HG02623 (cell line): ENCODE measurements around the gene SLC9A5.
A peak's percentile ranks its signal among the peaks of the same experiment; 100 is the strongest.

ENCODE experiments used
- ATAC-seq: cut with Tn5 transposase; IDR thresholded peaks from one replicate; pipeline ENCODE4 v1.9.1; 2021; ENCODE audit warnings: moderate library complexity; ENCODE audit not compliant: unreplicated experiment

SLC9A5 gene

DNA sequence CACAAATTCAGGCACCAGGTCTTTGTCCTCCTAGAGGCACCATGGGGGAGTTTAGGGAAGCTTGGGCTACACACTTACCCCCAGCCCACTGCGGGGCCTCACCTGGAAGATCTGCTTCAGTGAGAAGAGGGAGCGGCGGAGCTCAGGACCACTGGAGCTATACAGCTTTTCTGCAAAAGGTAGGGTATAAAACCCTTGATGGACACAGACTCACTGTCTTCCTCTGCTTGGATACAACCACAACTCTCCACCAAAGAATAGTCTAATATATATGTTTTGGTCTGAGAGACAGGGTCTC is 10.6 kb upstream of the SLC9A5 start:
- no peak for ATAC-seq

DNA sequence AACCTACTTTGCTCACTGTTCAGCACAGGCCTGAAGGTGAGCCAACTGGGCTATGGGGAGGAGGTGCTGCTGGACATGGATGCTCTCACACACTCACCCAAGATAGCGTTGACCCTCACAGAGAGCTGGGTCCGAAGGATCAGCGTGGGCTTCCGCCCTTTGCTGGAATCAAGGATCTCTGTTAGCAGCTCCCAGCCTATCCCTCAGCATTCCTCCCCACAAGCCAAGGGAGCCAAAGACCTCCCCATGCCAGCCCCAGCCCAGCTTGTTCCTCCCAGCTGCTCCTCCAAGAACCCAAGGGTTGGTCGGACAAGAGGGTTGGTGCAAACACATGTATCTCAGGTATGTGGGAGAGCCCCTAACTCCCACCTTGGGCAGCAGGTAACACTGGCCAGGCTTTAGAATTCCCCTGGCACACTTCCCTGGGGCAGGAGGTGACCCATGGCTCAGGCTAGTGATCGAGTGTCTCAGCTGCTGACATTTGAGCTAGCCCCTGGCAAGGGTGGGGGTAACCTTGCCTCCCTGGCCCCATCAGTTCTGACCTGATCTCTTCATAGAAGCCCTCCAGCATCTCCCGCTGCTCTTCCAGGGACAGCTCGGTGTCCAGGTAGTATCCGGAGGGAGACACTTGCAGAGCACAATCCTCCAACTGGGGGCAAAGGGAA is 9.8 kb upstream of the SLC9A5 start:
- ATAC-seq = no peak

DNA sequence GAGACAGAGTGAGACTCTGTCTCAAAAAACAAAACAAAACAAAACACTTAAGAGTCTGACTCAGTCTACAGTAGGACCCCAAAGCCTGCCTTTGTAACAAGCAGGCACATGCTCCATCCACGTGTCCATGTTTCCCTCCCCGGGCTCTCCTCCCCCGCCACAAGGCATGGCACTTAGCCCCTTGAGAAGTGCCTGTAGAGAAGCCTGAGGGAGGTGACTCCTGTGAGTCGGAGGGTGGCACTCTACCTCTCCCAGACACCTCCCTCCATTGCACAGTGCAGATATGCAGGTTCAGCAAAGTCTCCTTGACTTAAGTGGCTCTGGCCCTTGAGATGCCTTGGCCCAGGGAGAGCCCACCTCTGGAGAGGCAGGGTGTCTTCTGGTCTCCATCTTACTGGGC is 8.3 kb upstream of the SLC9A5 start:
- no peak for ATAC-seq

DNA sequence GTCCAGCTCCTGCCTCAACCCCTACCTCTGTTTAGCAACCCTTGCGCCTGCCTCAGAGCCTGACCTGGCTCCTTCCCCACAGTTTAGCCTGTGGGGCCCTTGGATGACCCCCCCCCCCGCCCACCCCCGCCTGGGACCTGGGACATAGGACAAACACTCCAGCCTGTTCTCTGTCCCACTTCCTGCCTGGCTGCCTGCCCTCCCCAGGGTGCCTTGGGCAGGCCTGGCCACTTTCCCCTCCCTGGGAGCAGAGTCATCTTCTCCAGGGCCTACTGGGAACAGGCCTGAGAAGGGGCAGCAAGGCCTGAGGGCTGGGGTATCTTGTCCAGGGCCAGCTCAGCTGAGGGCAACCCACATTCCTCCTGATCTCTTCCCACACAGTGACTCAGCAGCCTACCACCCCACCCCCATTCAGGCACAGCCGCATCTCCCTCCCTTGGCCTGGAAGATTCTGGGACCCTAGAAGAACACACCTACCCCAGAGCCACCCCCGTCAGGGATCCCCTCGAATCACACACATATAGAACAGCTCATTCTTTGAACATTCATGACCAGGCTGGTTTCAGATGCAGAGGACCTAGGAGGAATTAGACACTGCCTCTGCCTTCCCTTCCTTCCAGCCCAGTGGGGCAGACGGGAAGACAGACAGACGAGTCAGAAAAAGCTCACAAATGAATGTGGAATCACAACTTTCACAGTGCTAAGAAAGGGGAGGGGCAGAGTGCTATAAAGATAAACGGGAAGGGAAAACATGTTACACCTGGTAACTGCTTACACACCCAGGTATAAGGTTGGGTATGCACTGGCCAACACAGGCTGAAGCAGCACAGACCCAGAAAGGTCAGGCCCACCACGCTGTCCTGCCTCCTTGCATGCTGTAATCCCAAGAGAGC is 7.5 kb upstream of the SLC9A5 start:
- no peak for ATAC-seq

DNA sequence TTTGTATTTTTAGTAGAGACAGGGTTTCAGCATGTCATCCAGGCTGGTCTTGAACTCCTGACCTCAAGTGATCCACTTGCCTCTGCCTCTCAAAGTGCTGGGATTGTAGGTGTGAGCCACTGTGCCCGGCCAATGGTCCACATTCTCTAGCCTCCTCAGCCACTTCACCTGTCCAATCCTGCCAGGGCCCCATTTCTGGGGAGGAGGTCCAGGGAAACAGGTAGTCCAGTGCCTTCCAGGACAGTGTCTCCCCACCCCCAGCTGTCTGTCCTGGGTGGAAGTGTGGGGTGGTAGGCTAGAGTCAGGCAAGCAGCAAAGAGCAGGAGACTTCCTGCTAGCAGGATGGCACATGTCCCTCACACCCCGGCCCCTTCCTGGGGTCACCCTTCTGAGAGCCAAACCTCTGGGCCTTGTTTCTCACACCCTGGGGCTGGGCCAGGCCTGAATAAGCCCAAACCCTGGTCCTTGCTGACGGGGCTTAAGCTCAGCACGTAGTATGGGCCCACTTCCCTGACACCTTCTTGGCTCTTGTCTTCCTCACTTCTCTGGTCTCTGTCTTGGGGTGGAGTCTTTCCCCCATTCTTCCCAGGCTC is 6.5 kb upstream of the SLC9A5 start:
- ATAC-seq = no peak

DNA sequence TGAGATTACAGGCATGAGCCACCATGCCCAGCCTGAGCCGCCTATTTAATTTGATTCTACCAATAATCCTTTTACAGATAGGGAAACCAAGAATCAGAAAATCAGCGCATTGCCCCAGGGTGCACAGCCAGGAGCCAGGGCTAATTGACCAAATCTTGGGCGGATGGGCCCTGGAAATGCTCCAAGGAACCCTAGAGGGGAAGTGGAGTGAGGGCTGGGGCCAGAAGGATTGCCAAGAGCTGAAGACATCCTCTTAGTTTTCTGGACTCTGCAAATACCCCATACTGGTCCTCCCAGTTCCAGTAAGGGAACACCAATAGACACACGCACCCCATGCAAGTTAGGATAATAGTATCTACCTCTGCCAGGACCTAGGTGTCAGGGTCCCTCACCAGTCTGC is 5.3 kb upstream of the SLC9A5 start:
- ATAC-seq = no peak

DNA sequence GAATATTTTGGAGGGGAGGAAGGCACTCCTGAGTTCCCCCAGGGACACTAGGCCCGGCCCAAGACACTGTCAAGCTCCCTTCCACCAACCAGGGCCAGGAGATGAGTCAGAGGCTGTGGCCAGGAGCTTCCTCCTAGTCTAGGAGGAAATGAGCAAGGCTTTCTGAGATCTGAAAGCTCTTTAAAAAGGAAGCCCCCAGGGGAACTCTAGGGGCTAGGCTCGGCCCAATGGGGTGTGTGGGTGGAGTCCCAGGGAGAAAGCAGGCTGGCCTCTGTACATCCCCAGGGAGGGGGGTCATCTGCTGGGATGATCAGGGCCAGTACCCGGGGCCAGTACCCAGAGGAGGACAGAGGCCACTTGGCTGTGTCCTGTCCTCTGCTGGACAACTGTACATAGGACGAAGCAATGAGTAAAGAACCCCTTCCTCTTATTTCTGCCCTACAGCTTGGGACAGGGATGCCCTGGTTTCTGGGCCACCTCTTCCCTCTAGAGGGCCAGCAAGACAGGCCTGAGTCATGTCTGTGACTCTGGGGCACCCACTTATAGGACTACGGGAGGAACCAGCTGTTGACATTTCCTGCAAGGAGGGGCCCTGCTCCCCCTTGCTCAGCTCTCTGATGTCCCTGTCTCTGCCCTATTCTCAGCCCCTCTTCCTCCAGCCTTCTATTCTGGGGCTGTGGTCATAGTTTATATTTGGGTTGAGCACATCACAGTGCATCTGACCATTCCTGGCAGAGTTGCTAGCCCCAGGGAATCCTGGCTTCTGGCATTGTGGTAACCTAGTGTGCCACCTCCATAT is 4.2 kb upstream of the SLC9A5 start:
- ATAC-seq = peak; percentile 40

DNA sequence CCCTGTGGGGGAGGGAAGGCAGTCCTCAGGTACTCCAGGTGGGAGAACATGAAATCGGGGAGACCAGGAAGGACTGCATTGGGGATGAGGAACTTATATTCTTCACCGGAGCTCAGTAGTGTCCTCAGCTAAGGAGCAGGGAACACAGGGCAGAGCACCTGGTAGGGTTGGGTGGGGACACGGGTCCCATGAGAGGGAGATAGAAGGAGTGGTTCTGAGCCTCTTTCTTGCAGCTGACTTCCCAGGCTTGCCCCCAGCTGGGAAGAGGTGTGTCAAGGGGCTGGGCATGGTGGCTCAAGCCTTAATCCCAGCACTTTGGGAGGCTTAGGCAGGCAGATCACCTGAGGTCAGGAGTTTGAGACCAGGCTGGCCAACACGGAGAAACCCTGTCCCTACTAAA is 3.6 kb upstream of the SLC9A5 start:
- ATAC-seq = no peak

DNA sequence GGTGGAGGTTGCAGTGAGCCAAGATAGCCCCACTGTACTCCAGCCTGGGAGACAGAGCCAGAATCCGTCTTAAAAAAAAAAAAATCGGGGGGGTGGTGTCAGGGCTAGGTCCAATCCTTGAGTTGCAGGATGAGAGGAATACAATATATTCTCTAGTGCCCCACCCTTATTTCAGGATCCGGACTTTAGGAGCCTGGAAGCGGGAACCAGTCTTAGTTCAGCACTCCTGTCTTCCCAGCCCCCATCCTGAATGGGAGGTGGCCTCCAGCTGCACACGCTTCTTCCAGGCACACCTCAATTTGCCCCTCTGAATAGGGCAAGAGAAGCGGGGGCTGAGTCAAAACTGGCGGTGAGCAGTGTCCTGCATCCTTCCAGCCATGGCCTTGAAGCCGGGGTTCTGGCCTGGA is 3.1 kb upstream of the SLC9A5 start:
- ATAC-seq = no peak

DNA sequence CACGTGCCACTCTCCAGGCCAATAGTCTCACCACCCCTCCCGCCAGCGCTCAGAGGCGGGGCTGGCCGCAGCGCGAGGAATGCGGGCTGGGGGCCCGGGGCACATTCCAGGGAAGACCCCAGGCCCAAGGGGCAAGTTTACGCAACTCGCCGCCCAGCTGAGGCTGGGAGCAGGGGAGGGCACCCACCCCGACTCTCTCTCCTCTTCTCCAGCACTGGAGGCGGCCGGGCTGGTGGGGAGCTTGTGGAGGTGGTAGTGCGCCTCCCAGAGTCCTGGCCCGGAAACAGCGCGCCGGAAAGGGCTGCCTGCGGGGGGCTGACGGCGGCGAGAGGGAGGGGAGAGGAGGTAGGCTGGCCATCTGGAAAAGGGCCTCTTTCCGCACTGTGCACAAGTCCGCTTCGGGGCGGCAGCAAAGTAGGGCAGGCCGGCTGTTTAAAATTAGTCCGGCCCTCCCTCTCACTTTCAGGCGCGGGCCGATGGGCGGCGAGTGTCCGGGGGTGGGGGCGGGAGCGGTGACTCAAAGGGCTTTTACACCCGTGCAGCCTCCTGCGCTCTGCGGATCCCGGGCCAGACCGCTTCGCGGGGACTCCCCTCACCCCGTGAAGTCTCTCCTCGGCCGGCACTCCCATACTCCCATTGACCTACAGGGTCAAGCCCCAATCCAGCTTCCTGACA is 2.6 kb upstream of the SLC9A5 start:
- ATAC-seq = no peak

DNA sequence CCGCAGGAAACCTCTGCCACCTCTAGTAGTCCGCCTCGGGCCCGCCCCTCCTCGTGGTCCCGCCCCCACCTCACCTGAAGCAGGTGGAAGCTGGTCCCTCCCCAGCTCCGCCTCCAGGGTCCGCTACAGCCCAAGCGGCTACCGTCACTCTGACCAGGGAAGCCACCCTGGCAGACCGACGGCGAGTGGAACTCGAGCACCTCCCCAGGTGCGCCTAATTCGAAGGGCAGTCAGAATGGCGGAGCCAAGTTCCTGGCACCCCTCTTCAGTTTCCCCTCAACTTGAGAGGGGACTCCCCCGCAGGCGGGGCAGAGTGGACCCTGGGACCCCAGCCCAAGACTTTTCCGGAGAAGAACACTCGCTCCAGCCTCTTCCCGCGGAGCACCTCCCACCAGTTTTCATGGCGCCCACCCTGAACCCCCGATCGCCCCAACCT is 2.0 kb upstream of the SLC9A5 start:
- no peak for ATAC-seq

DNA sequence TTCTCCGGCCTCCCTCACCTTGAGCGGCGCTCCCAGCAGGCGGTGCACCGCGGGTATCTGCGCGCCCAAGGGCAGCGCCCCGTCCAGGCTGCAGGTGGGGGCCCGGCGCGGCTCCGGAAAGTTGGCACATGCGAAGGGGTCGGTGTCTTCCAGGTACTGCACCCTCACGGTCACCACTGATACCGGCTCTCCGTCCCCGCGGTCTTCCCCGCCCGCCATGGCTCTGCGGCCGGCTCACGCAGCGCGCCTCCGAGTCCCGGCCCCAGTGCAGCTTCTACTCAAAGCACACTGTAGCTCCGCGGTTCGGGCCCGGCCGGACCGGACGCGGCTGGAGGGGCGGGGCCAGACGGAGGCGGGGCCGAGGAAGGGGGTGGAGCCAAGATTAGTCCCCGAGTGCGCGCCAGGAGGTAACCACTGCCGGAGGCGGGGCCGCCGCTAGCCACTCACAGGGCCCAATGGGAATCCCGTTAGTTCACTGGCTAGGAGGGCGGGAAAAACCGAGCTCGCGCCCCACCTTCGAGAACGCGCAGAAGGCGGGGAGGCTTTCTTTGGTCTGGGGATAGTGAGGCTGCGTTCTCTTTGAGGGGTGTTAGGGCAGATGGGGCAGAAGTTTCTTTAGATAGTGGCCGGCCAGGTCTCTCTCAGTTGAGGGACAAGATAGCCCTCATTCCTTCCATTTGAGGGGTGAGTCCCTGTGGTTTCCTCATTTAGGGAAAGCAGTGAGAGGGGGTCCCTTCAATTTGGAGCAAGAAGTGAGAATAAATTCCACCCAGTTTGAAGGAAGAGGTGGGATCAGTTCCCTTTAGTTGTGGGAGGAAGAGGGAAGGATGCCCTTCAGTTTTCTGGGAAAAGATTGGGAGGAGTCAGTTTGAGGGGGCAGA is 1.3 kb upstream of the SLC9A5 start, which contains the start of gene FHOD1:
Gene FHOD1 (minus strand): TSS at position 290 of the 881 bp plus-strand sequence. CDS start 71 bp downstream, at position 219.
- ATAC-seq = peak; percentile 38

DNA sequence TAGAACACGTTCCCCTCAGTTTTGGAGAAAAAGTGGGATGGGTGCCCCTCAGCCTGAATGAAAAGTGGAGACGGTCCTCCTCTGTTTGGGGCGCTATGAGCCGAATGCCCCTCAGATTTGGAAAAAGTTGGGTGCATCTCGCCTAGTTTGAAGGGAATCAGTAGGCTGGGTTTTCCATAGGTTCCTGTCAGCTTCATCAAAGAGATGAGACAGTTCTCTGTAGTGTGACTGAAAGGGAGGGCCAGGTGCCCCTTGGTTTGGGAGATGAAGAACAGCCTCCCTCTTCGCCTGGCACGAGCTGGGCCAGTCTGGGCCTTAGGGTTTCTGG is 742 bp upstream of the SLC9A5 start:
- ATAC-seq = no peak

DNA sequence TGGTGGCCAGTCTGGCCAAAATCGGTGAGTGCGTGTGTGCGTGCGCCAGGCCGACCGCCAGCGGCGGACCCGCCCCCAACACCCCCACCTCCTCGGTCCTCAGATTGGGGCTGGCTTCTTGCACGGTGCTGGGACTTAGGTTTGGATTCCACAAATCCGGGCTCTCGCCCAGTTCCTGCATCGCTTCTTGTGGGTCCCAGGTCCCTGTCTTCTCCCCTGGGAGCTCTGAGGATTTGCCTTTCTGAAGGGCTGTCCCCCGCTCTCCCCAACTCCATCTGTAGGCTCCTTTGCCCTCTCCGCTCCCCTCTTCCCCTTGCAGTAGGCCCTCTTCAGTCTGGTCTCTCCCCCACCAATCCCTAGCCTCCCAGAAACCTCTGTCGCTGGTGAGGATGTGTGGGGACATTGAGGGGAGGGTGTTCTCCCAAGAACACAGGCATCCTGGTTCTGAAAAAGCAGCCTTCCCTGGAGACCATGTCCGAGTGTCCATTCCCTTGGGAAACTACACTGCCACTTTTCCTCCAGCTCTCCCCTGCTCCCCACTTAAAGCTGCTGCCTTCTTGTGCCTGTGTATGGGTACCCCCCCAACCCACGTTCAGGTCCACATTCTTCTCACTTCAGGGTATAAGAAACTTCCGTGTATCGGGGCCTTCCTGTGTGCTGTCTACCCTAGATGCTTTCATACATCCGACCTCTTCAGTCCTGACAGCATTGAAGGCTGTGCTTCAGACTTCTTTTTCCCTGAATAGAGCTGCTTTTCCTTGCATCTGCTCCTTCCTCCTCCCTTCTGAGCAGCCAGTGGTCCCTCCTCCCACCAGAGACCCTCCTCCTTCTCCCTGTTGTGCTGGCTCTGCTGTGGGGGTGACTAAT is 632 bp downstream of the SLC9A5 start:
- ATAC-seq = no peak

DNA sequence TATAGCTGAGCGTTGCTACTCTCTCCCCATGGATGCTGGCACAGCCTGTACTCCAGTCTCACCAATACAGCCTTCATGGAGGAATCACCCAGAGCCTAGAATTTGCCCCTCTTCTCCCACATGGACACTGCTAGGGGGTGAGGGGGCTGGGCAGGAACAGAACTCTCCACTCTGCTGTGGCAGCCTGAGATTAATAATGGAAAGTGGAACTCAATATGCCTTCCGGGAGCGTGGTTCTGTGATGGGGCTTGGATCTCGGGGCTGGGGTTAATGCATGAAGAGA is 1.2 kb downstream of the SLC9A5 start:
- no peak for ATAC-seq

DNA sequence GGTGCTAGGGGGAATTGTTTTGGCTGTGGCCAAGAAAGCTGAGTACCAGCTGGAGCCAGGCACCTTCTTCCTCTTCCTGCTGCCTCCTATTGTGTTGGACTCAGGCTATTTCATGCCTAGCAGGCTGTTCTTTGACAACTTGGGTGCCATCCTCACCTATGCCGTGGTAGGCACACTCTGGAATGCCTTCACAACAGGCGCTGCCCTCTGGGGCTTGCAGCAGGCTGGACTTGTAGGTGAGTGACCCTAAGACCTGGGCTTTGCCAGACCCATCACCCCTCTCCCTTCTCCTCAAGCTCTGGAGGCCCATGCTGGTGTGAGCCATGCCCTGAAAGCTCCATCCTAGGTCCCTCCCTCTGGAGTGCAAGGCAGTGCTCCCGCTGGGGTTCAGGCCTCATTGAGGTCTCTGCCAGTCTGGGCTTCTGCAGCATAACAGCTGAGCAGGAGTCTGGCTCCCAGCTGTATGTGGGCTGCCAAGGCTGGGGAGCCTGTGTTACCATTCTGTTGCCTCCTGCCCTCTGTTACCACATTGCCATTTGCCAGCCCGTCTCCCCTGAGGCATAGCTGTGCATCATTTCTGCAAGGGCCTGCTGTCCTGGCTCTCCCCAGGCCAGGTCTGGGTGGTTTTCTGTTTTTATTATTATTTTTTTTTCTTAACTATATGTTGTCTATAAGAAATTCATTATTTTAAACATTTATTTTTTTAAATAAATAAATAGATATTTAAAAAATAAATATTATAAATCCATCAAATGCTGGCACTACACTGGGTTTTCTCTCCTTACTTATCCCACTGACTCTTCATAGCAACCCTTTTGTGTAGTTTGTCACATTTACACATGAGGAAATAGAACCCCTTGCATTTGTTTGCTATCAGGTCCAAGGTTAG is 4.1 kb downstream of the SLC9A5 start:
- no peak for ATAC-seq

DNA sequence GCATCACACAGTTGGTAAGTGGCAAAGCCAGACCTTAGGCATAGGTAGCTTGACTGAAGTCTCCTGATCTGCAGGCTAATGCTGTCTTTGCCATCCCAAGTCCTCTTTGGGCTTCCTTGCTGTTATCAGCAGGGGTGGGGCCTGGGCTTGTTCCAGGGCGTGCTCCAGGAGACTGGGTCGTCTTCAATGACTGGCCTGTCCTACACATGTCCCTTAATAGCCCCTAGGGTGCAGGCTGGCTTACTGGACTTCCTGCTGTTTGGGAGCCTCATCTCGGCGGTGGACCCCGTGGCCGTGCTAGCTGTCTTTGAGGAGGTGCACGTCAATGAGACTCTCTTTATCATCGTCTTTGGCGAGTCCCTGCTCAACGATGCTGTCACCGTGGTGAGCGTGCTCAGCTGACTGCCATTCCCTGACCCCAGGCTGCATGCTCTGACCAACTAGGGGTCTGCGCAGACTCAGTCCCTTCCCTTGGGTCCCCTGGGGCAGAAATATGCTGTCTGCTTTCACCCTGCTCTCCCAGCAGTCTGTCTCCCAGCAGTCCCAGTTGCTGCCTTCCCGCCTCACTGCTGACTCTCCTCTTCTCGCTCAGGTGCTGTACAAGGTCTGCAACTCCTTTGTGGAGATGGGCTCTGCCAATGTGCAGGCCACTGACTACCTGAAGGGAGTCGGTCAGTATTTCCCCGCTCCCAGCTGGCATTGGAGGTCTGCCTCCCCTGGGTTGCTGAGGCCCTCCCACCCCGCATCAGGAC is 6.2 kb downstream of the SLC9A5 start:
- no peak for ATAC-seq
